GM10847 (cell line): Measurements from ENCODE around the gene THSD7B.

Source experiments
- POLR2A ChIP-seq: IDR thresholded peaks from 2 replicates; pipeline ENCODE4 v1.6.1; 2011; ENCODE audit not compliant: insufficient read length; ENCODE audit errors: extremely low read depth

The THSD7B gene

DNA sequence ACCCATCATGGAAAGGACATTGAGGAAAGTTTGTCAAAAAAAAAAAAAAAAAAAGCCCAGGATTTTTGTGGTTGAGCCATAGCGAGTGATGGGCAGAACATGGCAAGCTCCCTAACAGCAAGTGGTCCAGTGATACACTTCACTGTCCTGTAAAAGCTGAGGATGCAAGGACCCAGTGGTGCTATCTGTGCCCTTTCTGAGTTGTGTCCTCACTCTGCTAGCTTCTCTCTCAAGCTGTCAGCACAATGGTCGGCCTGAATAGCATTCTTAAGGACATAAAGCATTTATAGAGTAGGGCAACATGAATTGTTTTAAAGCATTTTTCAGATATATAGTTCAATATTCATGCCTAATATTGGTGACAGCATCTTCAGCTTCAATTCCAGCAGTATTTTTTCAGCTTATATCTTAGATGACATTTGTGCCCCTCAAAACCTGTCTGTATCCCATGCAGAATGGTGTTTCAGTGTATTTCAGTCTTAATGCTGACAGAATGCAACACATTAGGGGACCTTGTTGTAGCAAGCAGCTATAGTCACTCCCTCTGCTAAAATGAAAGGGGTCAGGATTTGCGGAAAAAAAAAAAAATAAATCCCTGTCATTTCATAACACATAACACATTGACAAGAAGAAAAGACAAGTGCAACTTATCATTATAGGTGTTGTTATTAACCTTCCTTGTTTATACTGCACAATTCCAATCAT, 496.7 kb downstream of the THSD7B start:
- no peak for TF ChIP-seq POLR2A

DNA sequence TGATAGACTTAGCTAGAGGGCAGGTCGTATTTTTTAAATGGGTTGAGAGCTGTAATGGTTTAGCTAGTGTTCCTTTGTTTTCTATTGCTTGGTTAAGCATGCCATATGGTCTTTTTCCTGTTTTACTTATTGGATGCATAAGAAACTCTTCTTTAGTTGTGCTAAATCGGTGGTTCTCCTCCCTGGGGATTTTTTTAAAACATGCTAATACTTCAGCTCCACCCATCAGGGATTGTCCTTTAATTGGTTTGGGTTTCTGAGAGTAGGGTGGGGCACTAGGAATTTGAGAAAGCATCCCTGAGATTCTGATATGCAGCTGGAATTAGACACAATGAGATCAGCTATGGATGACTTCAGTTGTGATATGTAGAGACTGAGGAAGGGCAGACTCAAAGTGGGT, 497.2 kb downstream of the THSD7B start:
- TF ChIP-seq POLR2A: no peak

DNA sequence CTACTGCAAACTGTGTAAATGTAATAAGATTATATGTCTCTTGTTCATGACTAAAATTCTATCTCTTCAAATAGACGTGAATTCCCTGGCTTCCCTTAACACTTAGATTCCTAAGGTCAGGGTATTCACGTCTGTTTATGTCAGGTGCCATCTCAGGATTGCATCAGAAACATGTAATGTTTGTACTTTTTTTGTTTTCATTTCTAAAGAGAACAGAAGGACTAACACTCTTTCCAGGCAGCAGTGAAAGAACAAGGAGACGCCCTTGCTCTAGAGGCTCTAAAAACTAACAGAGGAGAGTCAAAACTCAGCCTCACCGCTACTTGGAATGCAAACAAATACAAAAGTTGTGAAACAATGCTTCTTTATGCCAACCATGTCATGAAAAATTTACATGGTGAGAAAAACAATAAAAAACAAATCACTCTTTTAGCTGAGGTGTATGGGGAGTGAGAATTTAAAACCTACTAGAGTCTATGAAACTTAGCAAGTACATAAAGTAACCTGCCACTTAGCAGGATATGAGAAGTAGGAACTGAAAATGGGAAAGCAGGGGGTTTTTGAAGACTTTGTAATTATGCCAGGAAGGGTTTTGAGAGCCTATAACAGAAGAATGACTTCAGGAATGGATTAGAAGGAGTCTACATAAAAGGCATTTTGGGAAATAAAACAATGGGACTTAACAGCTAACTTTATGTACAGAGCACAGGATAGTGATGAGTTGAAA, 522.7 kb downstream of the THSD7B start:
- no peak for TF ChIP-seq POLR2A

DNA sequence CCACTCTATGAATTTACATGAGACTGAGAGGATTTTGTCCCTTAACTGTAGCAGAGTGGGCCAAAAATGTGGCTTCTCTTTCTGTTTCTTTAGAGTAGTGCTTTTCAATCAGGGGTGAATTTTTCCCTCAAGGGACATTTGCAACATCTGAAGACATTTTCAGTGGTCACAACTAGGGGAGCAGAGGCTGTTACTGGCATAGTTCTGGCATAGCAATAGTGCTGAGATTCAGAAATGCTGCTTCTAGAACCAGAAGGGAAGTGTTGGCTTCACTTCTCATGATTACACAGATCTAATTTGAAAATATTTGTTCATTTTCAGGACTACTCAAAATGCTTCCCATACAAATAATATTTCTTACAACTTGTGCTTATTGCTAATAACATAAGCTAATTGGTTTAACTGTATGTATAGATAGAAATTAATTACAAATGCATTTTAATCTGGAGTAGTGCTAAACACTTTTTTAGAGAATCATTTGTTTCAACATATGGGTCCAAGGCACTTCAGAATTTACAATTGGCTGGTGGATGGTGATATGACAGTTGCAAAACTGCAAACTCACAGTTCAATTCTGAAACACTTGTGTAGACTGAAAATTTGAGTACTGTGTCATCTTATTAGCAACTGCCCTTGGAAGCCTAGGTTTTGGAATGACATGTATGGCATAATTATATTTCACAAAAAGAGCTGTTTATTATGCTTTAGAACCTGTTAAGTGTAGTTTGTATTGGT, 526.7 kb downstream of the THSD7B start:
- no peak for TF ChIP-seq POLR2A

DNA sequence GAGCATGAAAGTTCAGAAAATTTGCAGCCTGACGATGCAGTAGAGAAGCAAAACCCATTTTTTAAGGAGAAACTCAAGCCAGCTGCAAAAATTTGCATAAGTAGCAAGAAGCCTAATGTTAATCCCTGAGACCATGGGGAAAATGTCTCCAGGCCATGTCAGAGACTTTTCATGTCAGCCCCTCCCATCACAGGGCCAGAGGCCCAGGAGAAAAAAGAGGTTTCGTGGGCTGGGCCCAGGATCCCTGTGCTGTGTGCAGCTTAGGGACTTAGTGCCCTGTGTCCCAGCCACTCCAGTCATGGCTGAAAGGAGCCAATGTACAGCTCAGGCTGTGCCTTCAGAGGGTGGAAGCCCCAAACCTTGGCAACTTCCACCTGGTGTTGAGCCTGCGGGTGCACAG, 533.0 kb downstream of the THSD7B start:
- TF ChIP-seq POLR2A: no peak

DNA sequence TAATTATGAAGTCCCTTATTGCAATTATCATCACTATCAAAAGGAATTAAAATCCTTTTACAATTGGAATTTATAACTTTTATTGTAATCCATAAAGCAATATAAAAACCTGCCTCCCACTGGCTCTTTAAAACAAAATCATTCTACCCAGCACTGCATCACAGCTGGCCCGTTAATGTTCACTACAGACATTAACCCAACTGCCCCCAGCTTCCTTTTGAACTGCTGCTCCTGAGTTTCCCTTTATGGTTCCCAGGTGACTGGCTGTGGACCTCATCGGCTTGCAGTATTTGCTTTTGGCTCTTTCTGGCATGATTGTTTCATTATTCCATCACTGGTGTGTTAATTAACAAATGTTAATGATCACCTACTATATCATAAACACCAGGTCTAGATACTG, 535.6 kb downstream of the THSD7B start:
- no peak for TF ChIP-seq POLR2A

DNA sequence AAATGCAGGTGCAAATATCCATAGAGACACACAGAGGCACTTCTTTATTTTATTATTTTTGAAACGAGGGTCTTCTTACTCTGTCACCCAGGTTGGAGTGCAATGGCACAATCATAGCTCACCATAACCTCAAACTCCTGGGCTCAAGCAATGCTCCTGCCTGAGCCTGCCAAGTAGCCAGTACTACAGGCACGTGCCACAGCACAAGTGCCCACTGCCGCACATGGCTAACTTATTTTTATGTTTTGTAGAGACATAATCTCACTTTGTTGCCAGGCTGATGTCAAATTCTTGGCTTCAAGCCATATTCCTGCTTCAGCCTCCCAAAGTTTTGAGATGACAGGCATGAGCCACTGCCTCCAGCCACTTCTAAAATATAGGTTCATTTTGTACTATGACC, 537.6 kb downstream of the THSD7B start:
- no peak for TF ChIP-seq POLR2A

DNA sequence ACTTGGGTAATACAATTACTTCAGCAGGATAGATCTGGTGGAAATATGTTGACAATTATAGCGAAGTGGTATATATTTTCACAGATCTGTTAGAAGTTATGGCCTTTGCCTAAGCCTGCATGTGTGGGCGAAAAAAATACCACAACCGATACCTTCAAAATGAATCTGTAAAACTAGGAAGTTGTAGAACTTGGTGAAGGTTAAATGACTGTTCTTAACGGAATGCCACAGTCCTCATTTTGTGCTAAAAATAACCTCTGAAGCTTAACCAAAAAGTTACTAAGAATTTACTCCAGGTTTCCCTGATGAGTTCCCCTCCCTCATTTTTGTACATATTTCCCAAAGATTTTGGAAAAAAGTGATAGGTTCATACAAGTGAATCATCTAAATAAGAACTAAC, 550.7 kb downstream of the THSD7B start:
- TF ChIP-seq POLR2A: no peak

DNA sequence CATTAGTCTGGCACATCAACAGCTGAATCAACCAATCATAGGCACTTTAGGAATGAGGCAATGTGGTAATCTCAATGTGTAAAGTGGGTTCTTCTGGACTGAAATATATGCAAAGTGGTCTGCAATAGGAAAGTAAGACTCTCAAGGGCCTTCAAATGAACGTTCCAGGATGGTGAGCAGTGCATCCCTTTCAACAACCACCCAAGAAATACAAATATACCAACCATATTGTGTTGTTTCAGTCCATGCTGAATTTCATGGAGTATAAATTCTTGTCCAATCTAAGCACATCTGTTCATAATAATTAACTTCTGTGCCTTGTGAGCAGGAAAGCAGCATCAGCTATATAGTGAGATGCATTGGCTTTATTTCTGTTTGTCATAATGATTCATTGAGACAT, 556.2 kb downstream of the THSD7B start:
- no peak for TF ChIP-seq POLR2A

DNA sequence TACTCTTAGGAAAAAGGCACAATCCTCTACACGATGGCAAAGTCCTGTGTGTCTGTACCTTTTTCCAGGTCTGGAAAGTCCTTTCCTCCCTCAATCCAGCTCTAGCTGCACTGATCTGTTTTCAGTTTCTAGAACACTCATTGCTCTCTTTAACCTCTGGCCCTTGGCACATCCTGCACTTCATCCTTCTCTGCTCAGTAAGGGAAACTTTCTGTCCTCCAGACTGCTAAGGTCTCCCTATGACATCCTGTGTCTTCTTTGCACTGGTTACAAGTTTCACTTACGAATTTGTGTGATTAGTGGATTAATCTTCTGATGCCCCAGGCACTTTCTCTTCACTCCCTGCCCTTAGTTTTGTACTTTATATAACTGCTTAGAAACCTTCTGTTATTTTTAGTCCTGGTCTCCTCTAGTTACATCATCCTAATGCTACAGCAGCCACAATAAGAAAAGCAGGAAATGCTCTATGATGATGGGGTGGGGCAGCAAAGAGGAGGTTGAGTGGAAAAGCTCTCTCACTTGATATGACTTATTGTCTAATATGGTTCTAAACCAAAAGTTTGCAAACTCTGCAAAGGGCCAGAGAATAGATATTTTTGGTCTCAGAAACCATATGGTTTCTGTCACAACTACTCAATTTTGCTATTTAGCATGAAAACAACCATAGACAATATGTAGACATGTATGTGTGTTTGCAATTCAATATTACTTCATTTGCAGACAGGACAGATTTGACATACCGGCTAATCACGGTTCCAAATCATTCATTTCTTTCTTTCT, 568.2 kb downstream of the THSD7B start:
- no peak for TF ChIP-seq POLR2A

DNA sequence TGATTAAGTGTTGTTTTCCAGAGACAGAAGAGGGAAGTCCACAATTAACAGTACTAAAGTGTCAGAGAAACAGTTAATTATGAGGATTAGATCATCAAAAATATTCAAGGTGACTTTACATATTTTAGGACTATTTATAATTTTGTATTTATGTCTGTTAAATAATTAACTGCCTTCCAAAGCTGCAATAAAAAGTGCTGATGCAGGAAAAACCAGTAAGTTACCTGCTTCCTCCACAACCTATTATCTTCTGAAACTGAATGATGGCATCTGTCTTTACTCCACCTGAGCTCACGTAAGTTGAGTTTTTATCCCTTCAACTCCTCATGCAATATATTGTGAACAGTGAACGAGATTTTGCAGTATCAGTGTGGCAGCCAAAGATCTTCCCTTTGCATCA, 570.7 kb downstream of the THSD7B start:
- no peak for TF ChIP-seq POLR2A

DNA sequence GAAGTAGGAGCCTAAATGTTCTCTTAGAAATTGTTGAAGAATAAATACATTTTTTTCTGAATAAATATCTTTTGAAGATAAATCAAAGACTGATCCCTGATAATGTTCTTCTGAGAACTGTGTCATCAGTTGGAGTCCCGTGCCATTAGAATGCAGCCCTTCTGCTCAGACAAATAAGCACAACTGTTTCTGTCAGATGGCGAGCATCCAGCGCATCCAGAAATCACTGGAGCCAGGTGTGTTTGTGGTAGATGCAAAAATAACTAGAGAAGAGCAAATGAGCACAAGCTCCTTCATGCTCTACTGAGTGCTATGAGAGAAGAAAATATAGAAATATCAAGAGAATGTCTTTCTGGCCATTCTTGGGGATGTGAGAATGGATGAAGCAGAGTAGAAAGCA, 573.7 kb downstream of the THSD7B start:
- no peak for TF ChIP-seq POLR2A

DNA sequence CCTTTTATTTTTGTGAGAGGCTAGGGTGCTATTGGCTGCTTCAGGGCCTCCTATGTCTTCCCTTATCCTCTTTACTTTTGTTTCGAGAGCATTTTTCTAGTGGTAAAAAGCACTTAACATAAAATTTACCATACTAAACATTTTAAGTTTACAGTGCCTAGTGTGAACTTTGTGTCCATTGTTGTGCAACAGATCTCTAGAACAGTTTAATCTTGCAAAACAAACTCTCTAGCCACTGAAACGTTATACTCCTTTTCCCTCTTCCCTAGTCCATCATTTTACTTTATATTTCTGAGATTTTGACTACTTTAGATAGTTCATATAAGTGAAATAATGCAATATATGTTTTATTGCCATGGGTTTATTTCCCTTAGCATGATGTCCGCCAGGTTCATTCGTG, 580.6 kb downstream of the THSD7B start:
- TF ChIP-seq POLR2A: no peak

DNA sequence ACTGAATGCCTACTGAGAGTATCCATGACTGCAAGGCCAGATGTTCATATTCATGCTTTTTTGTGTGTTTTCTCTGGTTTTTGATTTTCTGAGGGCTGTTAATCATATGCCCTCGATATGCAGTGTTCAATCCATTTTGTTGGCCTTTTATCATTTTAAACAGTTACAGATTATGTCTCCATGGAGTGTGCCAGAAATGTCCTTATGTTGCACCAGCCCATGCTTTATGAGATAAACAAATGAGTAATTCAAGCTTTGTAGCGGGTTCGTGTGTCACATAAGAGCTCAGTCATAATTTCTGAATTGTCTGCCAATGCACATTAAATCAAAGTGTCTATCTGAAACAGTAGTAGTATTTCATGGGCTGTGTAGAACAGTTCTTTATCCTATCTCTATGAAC, 583.0 kb downstream of the THSD7B start:
- TF ChIP-seq POLR2A: no peak

DNA sequence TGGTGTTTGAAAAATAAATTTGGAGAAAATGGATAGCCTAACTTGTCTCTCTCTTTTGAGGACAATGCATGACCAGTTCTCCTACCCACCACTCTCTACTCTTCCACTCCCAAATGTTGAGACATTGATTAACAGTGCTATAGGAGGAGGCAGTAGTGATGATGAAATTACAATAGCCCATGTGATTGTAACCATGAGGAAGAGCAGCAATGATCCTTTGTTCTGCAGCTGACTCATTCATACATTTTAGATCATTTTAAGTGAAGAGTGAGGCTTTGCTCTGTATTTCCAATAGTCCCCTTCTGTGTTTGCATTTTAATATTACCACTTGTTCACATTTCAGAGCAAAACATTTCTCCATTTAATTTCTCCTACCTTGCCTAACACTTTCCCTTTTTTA, 592.3 kb downstream of the THSD7B start:
- no peak for TF ChIP-seq POLR2A
